Measurements from ENCODE around the gene FGF14.

Gene FGF14

GRCh38 chr13:102049853-102050252, 352.0 kb downstream of the FGF14 start:
- no peak for DNase-seq (ENCODE audit: low spot score)
- TF ChIP-seq CTCF (IDR thresholded peaks at IDR 0.05) = no peak
- H3K4me3 ChIP-seq = no peak overlapping the region
- H3K27ac ChIP-seq = no peak overlapping the region

GRCh38 chr13:102045731-102046130, 356.1 kb downstream of the FGF14 start:
- no peak for DNase-seq (ENCODE audit: low spot score)
- Histone ChIP-seq H3K4me3 (no peak overlapping the region), H3K27ac (no peak overlapping the region)
- no peak for TF ChIP-seq CTCF (IDR thresholded peaks at IDR 0.05)

GRCh38 chr13:102042746-102043145, 359.1 kb downstream of the FGF14 start:
- Histone ChIP-seq H3K4me3 (no peak overlapping the region), H3K27ac (no peak overlapping the region)
- no peak for TF ChIP-seq CTCF (IDR thresholded peaks at IDR 0.05)
- no peak for DNase-seq (ENCODE audit: low spot score)

- H3K4me3 ChIP-seq = no peak overlapping the region
- TF ChIP-seq CTCF (IDR thresholded peaks at IDR 0.05) = no peak
- H3K27ac ChIP-seq = no peak overlapping the region
Measured at GRCh38 chr13:102041544-102041943, 360.3 kb downstream of the FGF14 start.

GRCh38 chr13:102040812-102041211, 361.0 kb downstream of the FGF14 start:
- no peak for DNase-seq (ENCODE audit: low spot score)

More at GRCh38 chr13:102041544-102041943, 360.3 kb downstream of the FGF14 start:
- DNase-seq (ENCODE audit: low spot score) = no peak

GRCh38 chr13:102039264-102039663, 362.6 kb downstream of the FGF14 start:
- DNase-seq (ENCODE audit: low spot score) = no peak
- no peak overlapping the region for H3K27ac ChIP-seq
- no peak for TF ChIP-seq CTCF (IDR thresholded peaks at IDR 0.05)

More at GRCh38 chr13:102040812-102041211, 361.0 kb downstream of the FGF14 start:
- Histone ChIP-seq H3K27ac (no peak overlapping the region), H3K4me3 (no peak overlapping the region)
- no peak for TF ChIP-seq CTCF (IDR thresholded peaks at IDR 0.05)

GRCh38 chr13:102038787-102039186, 363.1 kb downstream of the FGF14 start:
- no peak overlapping the region for H3K27ac ChIP-seq

More at GRCh38 chr13:102039264-102039663, 362.6 kb downstream of the FGF14 start:
- no peak overlapping the region for H3K4me3 ChIP-seq

More at GRCh38 chr13:102038787-102039186, 363.1 kb downstream of the FGF14 start:
- no peak overlapping the region for H3K4me3 ChIP-seq
- no peak for DNase-seq (ENCODE audit: low spot score)
- no peak for TF ChIP-seq CTCF (IDR thresholded peaks at IDR 0.05)

All from coronary artery (tissue), 2 donors.